GM21576 (cell line): Measurements from ENCODE around the gene DYNLL2.
"Not testable (repeated sequence)": the region's sequence is repeated elsewhere in the genome, so short reads cannot be mapped to it uniquely, and the experiment has no call there.

Source experiments
- ATAC-seq: cut with Tn5 transposase; IDR thresholded peaks from one replicate; pipeline ENCODE4 v1.9.1; 2021; ENCODE audit warnings: mild to moderate bottlenecking, moderate library complexity; ENCODE audit not compliant: unreplicated experiment

Gene DYNLL2

DNA sequence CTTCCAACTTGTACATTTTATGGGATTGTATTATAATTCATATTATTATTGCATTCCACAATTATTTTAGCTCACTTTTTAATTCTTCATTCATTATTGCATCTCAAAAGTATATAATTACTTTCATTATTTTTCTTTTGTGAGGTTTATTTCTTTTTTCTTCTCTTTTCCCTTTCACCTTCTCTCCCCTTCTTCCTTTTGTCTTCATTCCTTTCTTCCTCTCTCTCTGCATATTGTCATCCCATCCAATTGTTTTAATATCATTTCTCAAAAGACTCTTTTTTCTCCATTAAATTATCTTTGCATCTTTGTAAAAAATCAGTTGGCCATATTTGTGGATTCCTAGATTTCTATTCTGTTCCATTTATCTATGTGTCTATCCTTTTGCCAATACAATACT, 17.3 kb downstream of the DYNLL2 start:
- no peak for ATAC-seq

DNA sequence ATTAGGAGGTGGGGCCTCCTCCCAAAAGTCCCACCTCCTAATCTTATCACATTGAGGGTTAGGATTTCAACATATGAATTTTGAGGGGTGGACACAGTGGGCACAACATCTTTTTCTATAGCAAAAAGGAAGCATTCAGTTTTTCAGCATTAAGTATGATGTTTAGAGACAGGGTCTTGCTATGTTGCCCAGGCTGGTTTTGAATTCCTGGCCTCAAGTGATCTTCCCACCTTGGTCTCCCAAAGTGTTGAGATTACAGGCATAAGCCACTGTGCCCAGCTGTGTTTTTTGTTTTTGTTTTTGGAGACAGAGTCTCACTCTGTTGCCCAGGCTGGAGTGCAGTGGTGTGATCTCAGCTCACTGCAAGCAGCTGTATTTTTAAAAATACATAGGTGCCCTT, 18.7 kb downstream of the DYNLL2 start:
- ATAC-seq = not testable (repeated sequence)

DNA sequence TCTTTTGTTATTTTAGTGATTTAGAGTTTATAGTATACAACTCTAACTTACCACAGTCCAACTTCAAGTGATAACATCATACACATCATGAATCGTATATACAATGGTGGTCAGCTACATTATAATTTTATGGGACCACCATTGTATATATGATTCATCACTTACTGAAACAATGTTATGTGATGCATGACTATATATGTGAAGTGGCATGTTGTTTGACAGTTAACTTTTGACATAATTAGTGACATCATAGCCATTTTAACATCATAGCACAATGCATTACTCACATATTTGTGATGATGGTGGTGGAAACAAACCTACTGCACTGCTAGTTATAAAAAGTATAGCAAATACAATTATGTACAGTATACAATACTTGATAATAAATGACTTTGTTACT, 21.9 kb downstream of the DYNLL2 start:
- ATAC-seq = no peak

DNA sequence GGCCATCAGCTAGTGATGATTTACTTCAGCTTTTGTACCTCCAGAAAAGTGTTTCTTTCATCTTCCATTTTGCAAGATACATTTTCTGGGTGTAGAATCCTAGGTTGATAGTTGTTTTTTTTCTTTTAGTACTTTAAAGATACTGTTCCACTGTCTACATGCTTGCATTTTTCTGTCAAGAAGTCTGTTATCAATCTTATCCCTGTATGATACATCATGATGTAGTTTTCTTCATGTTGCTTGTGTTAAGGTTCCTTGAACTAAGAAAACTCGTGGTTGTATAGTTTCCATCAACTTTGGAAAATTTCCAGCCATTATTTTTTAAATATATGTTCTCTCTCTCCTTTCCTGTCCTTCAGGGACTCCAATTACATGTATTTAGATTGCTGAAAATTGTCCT, 24.1 kb downstream of the DYNLL2 start:
- no peak for ATAC-seq

DNA sequence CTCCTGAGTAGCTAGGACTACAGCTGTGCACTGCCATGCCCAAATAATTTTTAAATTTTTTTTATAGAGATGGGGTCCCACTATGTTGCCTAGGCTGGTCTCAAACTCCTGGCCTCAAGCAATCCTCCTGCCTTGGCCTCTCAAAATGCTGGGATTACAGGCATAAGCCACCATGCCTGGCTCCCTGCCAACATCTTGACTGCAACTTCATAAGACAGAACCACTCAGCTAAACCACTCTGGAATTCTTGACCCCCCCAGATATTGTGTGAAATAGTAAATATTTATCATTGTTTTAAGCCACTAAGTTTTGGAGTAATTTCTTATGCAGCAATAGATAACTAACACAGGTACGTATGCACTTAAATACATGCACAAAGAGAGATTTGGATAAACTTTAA, 26.0 kb downstream of the DYNLL2 start:
- ATAC-seq = no peak

DNA sequence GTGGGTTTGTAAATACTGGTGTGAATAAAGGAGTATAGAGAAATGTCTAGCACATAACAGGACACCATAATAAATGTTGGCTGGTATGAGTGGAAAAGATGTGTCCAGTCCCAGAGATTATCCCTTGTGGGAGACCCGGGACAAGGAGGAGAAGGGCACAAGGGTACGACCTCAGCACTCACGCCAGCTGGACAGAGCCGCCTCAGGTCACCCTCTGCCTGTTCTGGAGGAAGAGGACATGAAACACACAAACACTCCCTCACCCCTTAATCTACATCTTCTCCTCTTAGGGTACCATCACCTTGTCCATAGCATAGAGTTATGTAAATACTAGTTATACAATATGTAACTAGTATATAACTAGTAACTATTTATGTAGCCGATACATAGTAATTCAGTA, 26.8 kb downstream of the DYNLL2 start:
- ATAC-seq = no peak

DNA sequence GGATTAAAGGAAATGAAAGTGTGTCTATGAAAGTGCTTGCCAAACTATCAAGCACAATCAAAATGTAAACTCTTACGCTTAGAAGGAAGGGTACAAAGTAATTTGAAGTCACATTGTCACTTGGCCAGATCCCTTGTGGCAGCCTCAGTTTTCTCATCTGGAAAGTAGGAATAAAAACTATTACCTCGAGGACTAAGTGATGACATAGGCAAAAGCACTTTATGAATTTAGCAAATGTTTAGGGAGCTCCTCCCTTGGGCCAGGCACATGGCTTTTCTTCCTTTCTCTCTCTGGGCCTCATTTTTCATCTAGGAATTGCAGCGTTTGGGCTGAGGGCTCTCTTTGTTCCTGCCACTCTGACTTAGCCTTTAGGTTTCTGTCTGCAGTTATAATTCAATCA, 28.5 kb downstream of the DYNLL2 start:
- ATAC-seq = no peak

DNA sequence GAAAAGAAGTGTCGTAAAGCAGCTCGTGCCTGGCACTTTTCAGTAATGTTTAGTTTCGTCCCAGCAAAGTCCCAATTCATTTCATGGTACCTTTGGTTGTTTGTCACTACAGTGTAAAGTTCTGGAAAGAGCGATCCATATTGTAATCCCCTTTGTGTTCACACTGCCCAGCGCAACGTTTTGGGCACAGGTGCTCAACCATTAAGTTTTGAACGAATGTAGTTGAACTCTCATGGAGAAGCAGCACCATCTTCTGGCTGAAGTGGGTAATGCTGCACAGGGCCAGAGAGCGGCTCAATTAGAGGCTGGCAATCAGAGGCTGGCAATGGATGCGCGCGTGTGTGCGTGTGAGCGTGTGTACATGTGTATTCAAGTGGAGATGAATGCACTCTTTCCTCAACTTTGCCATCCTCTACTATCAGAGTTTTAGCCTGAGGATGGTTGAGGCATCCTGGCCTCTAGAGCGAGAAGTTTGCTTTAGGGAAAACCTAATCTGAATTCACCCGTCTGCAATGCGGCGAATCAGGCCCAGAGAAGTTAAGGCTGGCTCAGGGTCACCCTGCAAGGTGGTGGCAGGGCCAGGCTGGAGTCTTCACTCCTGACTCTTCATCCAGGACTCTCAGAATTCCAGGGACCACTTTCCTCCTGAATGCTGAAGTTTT, 29.9 kb downstream of the DYNLL2 start:
- ATAC-seq = no peak

DNA sequence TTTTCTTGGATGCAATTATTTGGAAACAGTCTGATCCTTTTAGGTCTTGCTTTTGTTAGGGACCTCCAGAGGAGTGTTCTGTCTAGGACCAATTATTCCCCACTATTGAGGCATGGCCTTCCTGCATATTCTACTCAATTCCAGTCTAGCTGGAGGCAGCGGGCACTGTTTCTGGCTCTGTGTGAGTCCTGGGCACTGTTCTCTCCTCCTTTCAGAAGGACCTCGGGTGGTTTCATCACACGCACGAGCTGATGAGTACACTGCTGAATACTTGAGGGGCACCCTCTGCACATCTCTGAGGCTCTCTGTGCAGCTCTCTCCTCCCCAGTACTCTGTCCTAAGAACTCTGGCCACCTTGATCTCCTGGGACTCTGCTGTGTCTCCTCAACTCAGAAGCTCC, 30.7 kb downstream of the DYNLL2 start:
- ATAC-seq = no peak

DNA sequence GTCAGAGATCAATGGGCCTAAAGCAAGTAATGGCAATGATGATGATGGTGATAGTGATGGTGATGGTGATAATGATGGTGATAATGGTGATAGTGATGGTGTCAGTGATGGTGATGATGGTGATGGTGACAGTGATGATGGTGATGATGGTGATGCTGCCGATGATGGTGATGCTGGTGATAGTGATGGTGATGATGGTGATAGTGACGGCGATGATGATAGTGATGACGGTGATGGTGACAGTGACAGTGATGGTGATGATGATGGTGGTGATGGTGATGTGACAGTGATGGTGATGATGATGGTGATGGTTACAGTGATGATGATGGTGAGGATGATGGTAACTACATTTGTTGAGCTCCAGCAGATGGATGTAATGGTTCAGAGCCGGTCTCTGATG, 34.2 kb downstream of the DYNLL2 start:
- no peak for ATAC-seq

DNA sequence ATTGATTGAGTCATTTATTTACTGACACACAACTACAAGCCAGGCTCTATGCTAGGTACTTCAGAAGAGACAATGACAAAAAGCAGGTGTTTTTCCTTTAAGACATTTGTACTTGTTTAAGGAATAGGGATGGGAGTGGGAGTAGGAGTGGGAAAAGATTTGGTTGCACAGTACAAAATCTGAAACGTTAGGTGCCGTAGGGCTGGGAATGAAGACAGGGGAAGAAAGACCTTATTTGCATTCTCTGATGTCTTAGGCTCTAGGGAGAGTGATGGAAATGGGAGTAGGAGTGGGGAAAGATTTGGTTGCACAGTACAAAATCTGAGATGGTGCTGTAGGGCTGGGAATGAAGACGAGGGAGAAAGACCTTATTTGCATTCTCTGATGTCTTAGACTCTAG, 36.3 kb downstream of the DYNLL2 start:
- no peak for ATAC-seq

DNA sequence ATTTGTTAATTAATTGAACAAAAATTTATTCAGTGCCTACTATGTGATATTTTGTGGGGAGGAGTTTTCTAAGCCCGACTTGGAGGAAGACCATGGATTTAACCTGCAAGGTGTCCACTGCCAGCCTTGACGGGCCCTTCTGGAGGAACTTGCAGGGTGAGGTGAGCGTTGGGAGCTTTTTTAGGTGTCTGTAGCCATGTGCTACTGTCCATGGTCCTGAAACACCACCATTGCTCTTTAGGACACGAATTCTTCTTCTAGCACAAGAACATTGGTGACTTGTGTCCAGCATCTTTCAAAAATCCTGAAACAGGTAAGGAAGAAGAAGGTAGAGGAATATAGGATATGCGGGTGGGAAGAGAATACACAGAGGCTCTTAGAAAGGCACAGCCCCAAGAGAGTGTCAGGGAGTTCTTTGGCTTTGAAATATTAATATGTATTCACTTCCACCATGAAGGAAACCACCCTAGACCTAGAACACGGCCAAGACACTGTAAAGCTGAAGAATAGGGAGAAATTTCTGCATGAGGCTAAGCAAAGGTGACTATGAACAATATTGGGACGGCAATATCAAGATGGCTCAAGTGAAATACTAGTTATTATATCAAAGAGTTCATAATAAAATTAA, 37.1 kb downstream of the DYNLL2 start:
- ATAC-seq = no peak

DNA sequence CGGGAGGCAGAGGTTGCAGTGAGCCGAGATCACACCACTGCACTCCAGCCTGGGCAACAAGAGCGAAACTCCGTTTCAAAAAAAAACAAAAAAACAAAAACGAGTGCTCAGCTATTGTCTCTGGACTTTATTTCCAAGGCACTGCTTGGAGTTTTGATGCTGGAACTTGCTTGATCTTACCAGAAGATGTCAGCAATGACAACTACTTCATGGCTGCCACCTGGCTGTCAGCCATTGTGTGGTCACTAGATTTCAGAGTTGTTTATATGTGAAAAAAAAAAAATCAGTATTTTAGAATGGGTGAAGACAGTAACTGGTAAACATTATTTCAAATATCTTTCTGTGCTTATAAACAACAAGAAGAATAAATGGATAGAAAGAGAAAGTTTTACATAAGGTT, 38.7 kb downstream of the DYNLL2 start:
- no peak for ATAC-seq

DNA sequence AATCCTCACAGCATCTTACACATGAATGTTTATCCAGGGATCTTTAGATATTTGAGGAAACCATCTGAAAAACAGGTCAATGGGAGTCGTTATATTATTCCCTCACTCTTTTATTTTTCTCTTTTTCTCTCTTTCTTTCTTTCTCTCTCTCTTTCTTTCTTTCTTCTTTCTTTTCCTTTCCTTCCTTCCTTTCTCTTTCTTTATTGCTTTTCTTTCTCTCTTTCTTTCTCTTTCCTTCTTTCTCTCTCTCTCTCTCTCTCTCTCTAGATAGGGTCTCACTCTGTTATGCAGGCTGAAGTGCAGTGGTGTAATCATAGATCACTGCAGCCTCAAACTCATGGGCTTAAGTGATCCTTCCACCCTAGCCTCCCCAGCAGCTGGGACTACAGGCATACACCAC, 44.6 kb downstream of the DYNLL2 start:
- ATAC-seq = no peak

DNA sequence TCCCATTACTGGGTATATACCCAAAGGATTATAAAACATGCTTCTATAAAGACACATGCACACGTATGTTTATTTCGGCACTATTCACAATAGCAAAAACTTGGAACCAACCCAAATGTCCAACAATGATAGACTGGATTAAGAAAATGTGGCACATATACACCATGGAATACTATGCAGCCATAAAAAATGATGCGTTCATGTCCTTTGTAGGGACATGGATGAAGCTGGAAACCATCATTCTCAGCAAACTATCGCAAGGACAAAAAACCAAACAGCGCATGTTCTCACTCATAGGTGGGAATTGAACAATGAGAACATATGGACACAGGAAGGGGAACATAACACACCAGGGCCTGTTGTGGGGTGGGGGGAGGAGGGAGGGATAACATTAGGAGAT, 49.5 kb downstream of the DYNLL2 start:
- ATAC-seq = not testable (repeated sequence)

DNA sequence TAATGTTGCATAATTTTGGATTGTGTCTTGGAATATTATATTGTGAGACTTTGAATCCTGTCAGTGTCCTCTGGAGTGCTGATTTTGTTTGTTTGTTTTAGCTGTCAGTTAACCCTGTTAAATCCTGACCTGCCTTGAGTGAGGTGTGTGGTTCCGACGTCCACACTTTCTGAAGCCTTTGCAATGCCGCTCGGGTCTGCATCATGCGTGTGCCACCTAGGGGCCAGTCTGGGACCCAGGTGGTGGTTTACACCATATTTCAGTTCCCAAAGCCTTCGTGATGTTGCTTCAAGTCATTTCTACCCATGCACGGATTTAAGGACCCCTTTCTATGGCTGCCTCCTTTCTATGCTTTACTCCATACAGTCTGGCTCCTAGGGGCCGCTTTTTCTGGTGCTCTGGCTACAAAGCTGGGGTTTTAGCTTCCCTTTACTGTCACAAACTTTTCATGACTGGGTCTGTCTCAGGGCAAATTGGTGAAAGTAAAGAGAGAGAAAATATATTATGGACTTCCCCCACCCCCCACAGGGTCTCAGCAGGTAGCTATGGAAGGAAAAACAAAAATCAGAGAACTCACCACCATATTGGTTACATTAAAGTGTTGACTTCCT, 53.6 kb downstream of the DYNLL2 start:
- ATAC-seq = no peak

DNA sequence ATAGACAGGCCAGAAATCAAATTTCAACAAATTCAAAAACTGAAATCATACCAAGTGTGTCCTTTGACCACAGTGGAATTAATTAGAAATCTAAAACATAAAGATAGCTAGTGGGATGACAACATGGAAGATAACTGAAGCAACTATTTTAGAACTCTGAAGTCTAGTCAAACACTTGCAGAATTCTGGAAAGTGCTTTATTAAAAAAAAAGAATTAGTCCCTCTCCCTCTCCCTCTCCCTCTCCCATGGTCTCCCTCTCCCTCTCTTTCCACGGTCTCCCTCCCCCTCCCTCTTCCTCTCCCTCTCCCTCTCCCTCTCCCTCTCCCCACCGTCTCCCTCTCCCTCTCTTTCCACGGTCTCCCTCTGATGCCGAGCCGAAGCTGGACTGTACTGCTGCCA, 58.3 kb downstream of the DYNLL2 start:
- no peak for ATAC-seq

DNA sequence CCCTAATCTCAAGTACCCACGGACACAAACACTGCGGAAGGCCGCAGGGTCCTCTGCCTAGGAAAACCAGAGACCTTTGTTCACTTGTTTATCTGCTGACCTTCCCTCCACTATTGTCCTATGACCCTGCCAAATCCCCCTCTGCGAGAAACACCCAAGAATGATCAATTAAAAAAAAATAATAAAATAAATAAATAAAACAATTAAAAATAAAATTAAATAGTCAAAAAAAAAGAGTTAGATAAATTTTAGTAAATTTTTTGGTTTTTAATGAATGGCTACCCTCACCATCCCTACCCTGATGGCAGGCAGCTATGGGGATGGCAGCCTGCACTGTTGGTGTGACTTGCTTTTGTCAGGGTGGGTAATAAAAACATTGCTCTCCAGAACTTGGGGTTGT, 60.1 kb downstream of the DYNLL2 start:
- not testable (repeated sequence) for ATAC-seq

DNA sequence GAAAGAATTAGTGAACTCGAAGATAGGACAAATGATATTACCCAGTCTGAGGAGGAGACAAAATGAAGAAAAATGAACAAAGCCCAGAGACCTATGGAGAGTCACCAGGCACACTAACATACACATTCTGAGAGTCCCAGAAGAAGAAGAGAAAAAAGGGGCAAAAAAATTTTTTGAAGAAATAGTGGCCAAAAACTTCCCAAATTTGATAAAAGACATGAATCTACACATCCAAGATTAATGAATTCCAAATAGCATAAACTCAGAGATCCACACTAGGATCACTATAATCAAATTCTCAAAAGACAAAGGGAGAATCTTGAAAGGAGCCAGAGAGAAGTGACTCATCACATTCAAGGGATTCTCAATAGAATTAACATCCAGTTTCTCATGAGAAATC, 61.6 kb downstream of the DYNLL2 start:
- ATAC-seq = no peak
